ENCODE results near the gene C9orf43.
"Not testable (repeated sequence)": the region's sequence is repeated elsewhere in the genome, so short reads cannot be mapped to it uniquely, and the experiment has no call there.

- not testable (repeated sequence) for TF ChIP-seq ATF3 (IDR thresholded peaks at IDR 0.05); JUND (IDR thresholded peaks at IDR 0.05); HNF4G (IDR thresholded peaks at IDR 0.05); TAF1 (conservative IDR thresholded peaks at IDR 0.05); MAX (IDR thresholded peaks at IDR 0.05); REST (IDR thresholded peaks at IDR 0.05); YY1 (IDR thresholded peaks at IDR 0.05); EGR1 (IDR thresholded peaks at IDR 0.05; ENCODE audit: low read depth in 2 of 2); GABPA (IDR thresholded peaks at IDR 0.05 in 1 of 2, conservative IDR thresholded peaks at IDR 0.05 in 1 of 2)
- TF ChIP-seq CTCF (IDR thresholded peaks at IDR 0.05; ENCODE audit: low read depth, low read length, missing input control) (peak; percentile 77), RAD21 (IDR thresholded peaks at IDR 0.05) (peak; percentile 89)
These were observed 3.6 kb upstream of the C9orf43 start for GRCh38 chr9:113406873-113407511.
